ENCODE data around the gene CCDC171.

Gene CCDC171

GRCh38 chr9:15711931-15712330 is 159.1 kb downstream of the CCDC171 start:
- POLR2A ChIA-PET, result no interaction called here
- Histone ChIP-seq H3K4me3 (ENCODE audit: low read depth, low read length) (no peak overlapping the region), H3K27ac (ENCODE audit: extremely low read depth, low read depth, low read length) (no peak overlapping the region), H3K4me1 (ENCODE audit: control insufficient read depth, insufficient read depth, low read length) (no peaks in the 10 kb centered on the region), H3K9me3 (ENCODE audit: control insufficient read depth, insufficient read depth, low read depth, low read length) (no peaks in the 10 kb centered on the region), H3K36me3 (ENCODE audit: control insufficient read depth in 2 of 2, insufficient read depth in 1 of 2, low read length in 2 of 2) (no peaks in the 10 kb centered on the region)
- TF ChIP-seq MYNN (tag by site-specific recombination; IDR thresholded peaks at IDR 0.05; ENCODE audit: borderline replicate concordance), result no peak
- TF ChIP-seq ZSCAN30 (tag by site-specific recombination; IDR thresholded peaks at IDR 0.05), result no peak
- no peak for TF ChIP-seq ZNF792 (tag by site-specific recombination; IDR thresholded peaks at IDR 0.05)
- TF ChIP-seq ZNF221 (tag by site-specific recombination; IDR thresholded peaks at IDR 0.05; ENCODE audit: borderline replicate concordance), result no peak
- TF ChIP-seq GFI1B (tag by site-specific recombination; IDR thresholded peaks at IDR 0.05), result no peak
- TF ChIP-seq ZNF302 (tag by site-specific recombination; IDR thresholded peaks at IDR 0.05; ENCODE audit: low read depth), result no peak
- CTCF ChIA-PET, result no interaction called here

GRCh38 chr9:15714746-15715145 is 161.9 kb downstream of the CCDC171 start:
- Histone ChIP-seq H3K9me3 (ENCODE audit: control insufficient read depth, insufficient read depth, low read depth, low read length) (no peaks in the 10 kb centered on the region), H3K4me1 (ENCODE audit: control insufficient read depth, insufficient read depth, low read length) (no peaks in the 10 kb centered on the region), H3K36me3 (ENCODE audit: control insufficient read depth in 2 of 2, insufficient read depth in 1 of 2, low read length in 2 of 2) (no peaks in the 10 kb centered on the region), H3K27ac (ENCODE audit: extremely low read depth, low read depth, low read length) (no peak overlapping the region), H3K4me3 (ENCODE audit: low read depth, low read length) (no peak overlapping the region)
- ChIA-PET CTCF (no interaction called here), POLR2A (no interaction called here)
- TF ChIP-seq ZNF596 (tag by site-specific recombination; IDR thresholded peaks at IDR 0.05) (no peak), ZNF148 (tag by site-specific recombination; IDR thresholded peaks at IDR 0.05; ENCODE audit: borderline replicate concordance) (no peak)

GRCh38 chr9:15717290-15717967 is 164.6 kb downstream of the CCDC171 start:
- no peaks in the 10 kb centered on the region for H3K36me3 ChIP-seq (ENCODE audit: control insufficient read depth in 2 of 2, insufficient read depth in 1 of 2, low read length in 2 of 2)
- TF ChIP-seq SP7 (tag by site-specific recombination; IDR thresholded peaks at IDR 0.05) (no peak), ZNF488 (tag by site-specific recombination; IDR thresholded peaks at IDR 0.05) (no peak), SCRT2 (tag by site-specific recombination; IDR thresholded peaks at IDR 0.05) (no peak), ZNF132 (tag by site-specific recombination; IDR thresholded peaks at IDR 0.05; ENCODE audit: borderline replicate concordance) (no peak), ZNF19 (tag by site-specific recombination; IDR thresholded peaks at IDR 0.05; ENCODE audit: low read depth) (no peak), ZNF394 (tag by site-specific recombination; IDR thresholded peaks at IDR 0.05; ENCODE audit: borderline replicate concordance) (no peak), PRDM4 (tag by site-specific recombination; IDR thresholded peaks at IDR 0.05) (no peak)
- POLR2A ChIA-PET, result no interaction called here
- H3K9me3 ChIP-seq (ENCODE audit: control insufficient read depth, insufficient read depth, low read depth, low read length), result no peaks in the 10 kb centered on the region
- H3K27ac ChIP-seq (ENCODE audit: extremely low read depth, low read depth, low read length), result no peak overlapping the region
- H3K4me1 ChIP-seq (ENCODE audit: control insufficient read depth, insufficient read depth, low read length), result no peaks in the 10 kb centered on the region
- no peak overlapping the region for H3K4me3 ChIP-seq (ENCODE audit: low read depth, low read length)
- CTCF ChIA-PET, result no interaction called here

Data from HEK293 (cell line).